Kidney (tissue), 14 donors: ENCODE results near the gene SNED1. TPM values are rescaled to one million over a fixed set of nuclear protein-coding genes. Genes with fewer than 3 reads are reported as not detected.

Experiments used
- DNase-seq, 5 donors: peaks; one replicate each; pipeline ENCODE4 v3.0.0-alpha.2; 2013 to 2020
- FAIRE-seq: peaks from 2 replicates; lab custom pipeline; 2012; peaks lifted over from hg19 to GRCh38; lab: Jason Lieb, UNC
- H3K27ac ChIP-seq, 2 donors: one replicate each; pipeline ENCODE4 v1.7.0; 2013; ENCODE audit warnings: low read depth in 2 of 2, low read length in 2 of 2, inconsistent platforms in 1 of 2
- H3K27me3 ChIP-seq: one replicate; pipeline ENCODE4 v1.7.1; 2013; ENCODE audit warnings: low read length, inconsistent platforms; ENCODE audit not compliant: control insufficient read depth, insufficient read depth
- H3K36me3 ChIP-seq, 3 donors: one replicate each; pipeline versions ENCODE4 v1.7.0 to v1.7.1; 2013; ENCODE audit warnings: low read length in 3 of 3, control low read depth in 1 of 3, inconsistent platforms in 1 of 3; ENCODE audit not compliant: insufficient read depth in 3 of 3, control insufficient read depth in 2 of 3
- H3K4me1 ChIP-seq, 3 donors: one replicate each; pipeline versions ENCODE4 v1.7.0 to v1.7.1; 2013; ENCODE audit warnings: low read length in 3 of 3, inconsistent platforms in 1 of 3, low read depth in 1 of 3; ENCODE audit not compliant: control insufficient read depth in 2 of 3, insufficient read depth in 2 of 3
- H3K4me3 ChIP-seq, 3 donors: one replicate each; pipeline versions ENCODE4 v1.7.0 to v1.8.1; 2013; ENCODE audit warnings: low read length in 3 of 3, control low read depth in 1 of 3, inconsistent platforms in 1 of 3
- H3K9ac ChIP-seq, 3 donors: one replicate each; pipeline versions ENCODE4 v1.7.0 to v1.7.1; 2013; ENCODE audit warnings: low read length in 3 of 3, control low read depth in 1 of 3, inconsistent platforms in 1 of 3
- H3K9me3 ChIP-seq, 3 donors: one replicate each; pipeline versions ENCODE4 v1.7.0 to v1.7.1; 2013; ENCODE audit warnings: low read length in 3 of 3, control low read depth in 1 of 3, inconsistent platforms in 1 of 3; ENCODE audit not compliant: control insufficient read depth in 2 of 3, insufficient read depth in 1 of 3
- CTCF ChIP-seq: IDR thresholded peaks from 3 replicates; pipeline ENCODE4 v1.5.1; 2012; ENCODE audit warnings: mild to moderate bottlenecking, moderate library complexity, borderline replicate concordance; ENCODE audit not compliant: insufficient read depth; ENCODE audit errors: extremely low read depth
- intact Hi-C: fragments of 100-400 bp; cut with DNase I; formaldehyde crosslinking; loops from one replicate; pipeline ENCODE4 v1.11.1; 2022
- polyA plus RNA-seq: library from polyadenylated mRNA; stranded (reverse); fragments of 350-450 nt; fragmentation: Illumina TruSeq; extraction: RNeasy Lipid Tissue Mini Kit (QIAGEN cat#74804); gene quantifications from one replicate; pipeline ENCODE4 v1.2.3, GENCODE V29; 2014; ENCODE audit warnings: low read depth, low replicate concordance; ENCODE audit not compliant: insufficient read depth
- total RNA-seq: library from RNA; stranded (reverse); fragmentation: NEBNext Ultra II Directional; extraction: Animal tissue kit (Norgen Biotek cat#: 25700); gene quantifications from one replicate; pipeline ENCODE4 v1.2.1, GENCODE V29; 2021
- donor health status: control.
- donor health status: control.
- donor health status: control.
- donor health status: control.
- donor health status: control.
- donor health status: DM: yes; HTN: yes; CAD: no.
- donor health status: Normal renal cell carcinoma (clear cell type).

The SNED1 gene
- total and polyA plus RNA-seq, 2 donors from 2014 or later = 3.0 to 42.1 TPM

GRCh38 chr2:241137276-241138190 lies 139.1 kb downstream of the SNED1 start:
- intact Hi-C loops = no loop called here
- Histone ChIP-seq H3K9ac (no peak overlapping the region), H3K4me1 (peaks cover 0 to 4% (median 0%) of the 10 kb centered on the region in 3 donors), H3K4me3 (no peak overlapping the region), H3K27ac (no peak overlapping the region), H3K27me3 (no peaks in the 10 kb centered on the region), H3K36me3 (no peaks in the 10 kb centered on the region), H3K9me3 (no peaks in the 10 kb centered on the region)
- FAIRE-seq = no peak
- TF ChIP-seq CTCF = no peak
- peak in 1 of 5 donors; percentile 43 for DNase-seq

- Histone ChIP-seq H3K9me3 (no peaks in the 10 kb centered on the region), H3K4me3 (no peak overlapping the region), H3K27me3 (no peaks in the 10 kb centered on the region), H3K27ac (no peak overlapping the region), H3K36me3 (no peaks in the 10 kb centered on the region), H3K4me1 (peaks cover 0 to 4% (median 0%) of the 10 kb centered on the region in 3 donors), H3K9ac (no peak overlapping the region)
- TF ChIP-seq CTCF = no peak
- intact Hi-C loops = no loop called here
- no peak for FAIRE-seq
- no peak for DNase-seq
Observed at GRCh38 chr2:241138471-241138870, 140.1 kb downstream of the SNED1 start.

- H3K4me1 ChIP-seq = peaks cover 0 to 4% (median 0%) of the 10 kb centered on the region in 3 donors
- H3K27ac ChIP-seq = no peak overlapping the region
- FAIRE-seq = no peak
- H3K36me3 ChIP-seq = no peaks in the 10 kb centered on the region
- TF ChIP-seq CTCF = no peak
- intact Hi-C loops = no loop called here
- DNase-seq = peak in 1 of 5 donors; percentile 40
- H3K9ac ChIP-seq = no peak overlapping the region
- no peaks in the 10 kb centered on the region for H3K27me3 ChIP-seq
- H3K9me3 ChIP-seq = no peaks in the 10 kb centered on the region
- H3K4me3 ChIP-seq = no peak overlapping the region
Observed at GRCh38 chr2:241139531-241140444, 141.4 kb downstream of the SNED1 start.
